HT-29 (cell line): Measurements from ENCODE around the gene FAM3B. TPM values are rescaled to one million over a fixed set of nuclear protein-coding genes. Genes with fewer than 3 reads are reported as not detected.

Source experiments
- DNase-seq: peaks from one replicate; pipeline ENCODE4 v3.0.0-alpha.2; 2015; ENCODE audit warnings: low spot score
- total RNA-seq: library from RNA; depleted of rRNA; stranded (reverse); fragments of >200 nt; shearing (Covaris generic); gene quantifications from 2 replicates; pipeline ENCODE4 v1.2.3, GENCODE V29; 2014; rRNA removed

FAM3B gene
- total RNA-seq, 1 experiment from 2014 or later, result not detected

DNA sequence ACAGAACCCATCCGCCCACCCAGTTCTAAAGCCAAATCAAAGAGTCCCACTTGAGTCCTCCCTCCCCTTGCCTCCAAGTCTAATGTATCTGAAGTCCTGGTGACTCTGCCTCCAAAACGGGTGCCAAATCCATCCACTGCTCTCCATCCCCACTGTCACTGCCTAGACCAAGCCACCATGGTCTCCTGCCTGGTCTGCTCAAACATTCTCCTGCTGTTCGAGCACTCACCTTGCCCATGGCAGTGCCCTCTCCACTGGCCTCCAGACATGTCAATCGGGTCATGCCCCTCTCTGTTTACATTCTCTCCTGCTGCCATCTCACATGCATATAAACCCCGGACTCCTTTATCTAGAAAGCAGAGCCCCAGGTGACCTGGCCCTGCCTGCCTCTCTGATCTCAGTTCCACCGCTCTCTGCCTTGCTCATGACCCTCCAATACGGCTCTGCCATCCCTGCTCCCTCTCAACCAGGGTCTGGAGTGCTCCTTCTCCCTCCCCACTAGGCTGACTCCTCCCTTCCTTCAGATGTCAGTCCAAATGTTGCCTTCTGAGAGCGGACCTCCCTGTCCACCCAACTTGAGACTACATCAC, 77.4 kb downstream of the FAM3B start:
- no peak for DNase-seq

DNA sequence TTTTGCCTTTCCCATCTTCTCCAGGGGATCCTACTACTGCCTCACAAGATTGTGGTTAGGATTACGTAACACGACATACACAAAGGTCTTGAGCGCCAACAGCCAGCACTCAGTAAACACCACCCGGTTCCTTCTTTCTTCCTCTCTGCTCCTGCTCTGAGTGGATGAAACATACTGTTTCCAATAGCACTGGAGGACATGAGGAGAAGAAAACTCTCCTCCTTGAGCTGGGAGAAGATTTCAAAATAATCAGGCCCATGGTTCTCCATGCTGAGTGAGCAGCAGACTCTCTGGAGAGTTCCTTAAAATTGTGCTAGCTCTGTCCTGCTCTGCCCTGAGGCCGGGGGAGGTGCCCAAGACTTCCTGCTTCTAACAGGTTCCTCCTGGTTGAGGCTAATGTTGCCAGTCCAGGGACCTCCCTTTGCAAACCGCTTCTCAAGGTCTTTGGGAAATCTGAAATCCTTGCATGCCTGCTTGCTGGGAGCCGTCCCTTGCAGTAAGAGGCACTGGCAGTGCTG, 80.0 kb downstream of the FAM3B start:
- DNase-seq, result peak; percentile 55

DNA sequence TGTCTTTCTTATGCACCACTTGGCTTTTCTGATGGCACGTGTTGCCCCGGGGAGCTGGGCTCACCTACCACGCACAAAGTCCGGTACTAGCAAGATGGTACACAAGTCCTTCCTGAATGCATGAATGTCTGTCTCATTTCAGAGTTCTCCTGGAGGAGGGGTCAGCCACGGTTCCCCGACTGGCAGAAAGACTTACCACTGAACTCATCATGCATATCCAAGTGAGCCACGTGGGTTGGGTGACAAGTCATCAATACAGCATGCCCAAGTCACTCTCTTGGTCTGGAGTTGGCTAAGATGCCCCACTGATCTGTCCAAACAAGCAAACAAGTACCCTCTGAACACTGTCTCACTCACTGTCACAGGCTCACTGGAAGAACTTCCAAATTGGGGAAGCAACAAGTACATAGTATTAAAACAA, 80.9 kb downstream of the FAM3B start:
- no peak for DNase-seq

DNA sequence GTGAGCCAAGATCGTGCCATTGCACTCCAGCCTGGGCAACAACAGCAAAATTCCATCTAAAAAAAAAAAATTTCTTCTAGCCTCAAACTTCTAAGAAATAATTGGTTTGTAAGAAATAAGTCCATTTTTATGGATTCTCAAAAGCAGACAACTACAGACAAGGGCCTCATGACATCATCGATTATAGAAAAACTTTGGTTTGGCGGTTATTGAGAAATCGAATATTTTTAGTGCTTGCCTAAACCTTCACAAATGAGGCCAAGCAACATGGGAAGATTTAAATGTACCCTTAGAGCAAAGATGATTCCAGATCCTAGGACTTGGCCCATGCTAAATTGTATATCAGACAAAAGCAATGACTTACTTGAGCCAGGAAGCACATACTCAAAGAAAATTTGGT, 81.7 kb downstream of the FAM3B start:
- DNase-seq, result no peak

DNA sequence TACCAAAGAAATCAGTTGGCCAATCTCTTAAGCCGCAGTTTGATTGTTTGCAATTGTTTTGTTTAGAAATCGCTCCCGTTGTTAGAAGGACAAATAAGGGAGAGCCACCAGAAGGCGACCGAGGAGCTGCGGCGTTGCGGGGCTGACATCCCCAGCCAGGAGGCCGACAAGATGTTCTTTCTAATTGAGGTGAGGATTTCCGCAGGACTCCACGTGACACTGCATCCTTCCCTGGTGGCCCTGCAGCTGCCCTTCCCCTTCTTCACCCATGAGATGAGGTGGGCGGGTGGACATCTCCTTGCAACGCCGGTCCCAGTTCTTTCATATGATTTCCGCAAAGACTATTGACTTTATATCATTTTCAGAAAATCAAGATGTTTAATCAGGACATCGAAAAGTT, 82.2 kb downstream of the FAM3B start:
- no peak for DNase-seq

DNA sequence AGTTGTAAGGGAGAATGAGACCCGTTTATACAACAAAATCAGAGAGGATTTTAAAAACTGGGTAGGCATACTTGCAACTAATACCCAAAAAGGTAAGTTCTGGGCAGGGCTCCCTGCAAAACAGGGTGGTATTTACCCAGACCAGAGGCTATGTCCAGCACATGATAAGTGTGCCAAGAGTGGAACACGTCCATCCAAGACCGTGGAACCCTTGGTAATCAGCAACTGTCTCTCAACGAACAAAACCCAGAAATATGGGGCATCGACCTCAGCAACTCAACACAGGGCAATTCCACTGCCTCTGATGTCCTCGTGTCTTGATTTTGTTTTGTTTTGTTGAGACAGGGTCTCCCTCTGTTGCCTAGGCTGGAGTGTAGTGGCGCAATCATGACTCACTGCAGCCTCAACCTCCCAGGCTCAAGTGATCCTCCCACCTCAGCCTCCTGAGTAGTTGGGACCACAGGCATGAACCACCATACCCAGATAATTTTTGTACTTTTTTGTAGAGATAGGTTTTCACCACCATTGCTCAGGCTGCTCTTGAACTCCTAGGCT, 82.7 kb downstream of the FAM3B start:
- DNase-seq, result no peak

DNA sequence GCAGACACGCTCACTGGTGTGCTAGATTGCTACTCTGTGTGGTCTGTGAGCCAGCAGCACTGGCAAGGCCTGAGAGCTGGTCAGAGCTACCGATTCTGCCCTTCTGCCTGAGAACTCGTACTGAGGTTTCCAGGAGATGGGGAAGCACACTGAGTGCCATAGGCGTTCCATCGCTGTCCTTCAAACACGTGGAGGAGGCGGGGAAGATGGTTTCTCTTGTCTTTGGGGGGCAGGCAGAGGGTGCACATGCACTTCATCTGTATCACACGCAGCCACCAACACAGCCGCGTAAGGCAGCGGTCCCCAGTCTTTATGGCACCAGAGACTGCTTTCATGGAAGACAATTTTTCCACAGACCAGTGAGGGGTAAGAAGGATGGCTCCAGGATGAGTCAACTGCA, 85.6 kb downstream of the FAM3B start:
- no peak for DNase-seq

DNA sequence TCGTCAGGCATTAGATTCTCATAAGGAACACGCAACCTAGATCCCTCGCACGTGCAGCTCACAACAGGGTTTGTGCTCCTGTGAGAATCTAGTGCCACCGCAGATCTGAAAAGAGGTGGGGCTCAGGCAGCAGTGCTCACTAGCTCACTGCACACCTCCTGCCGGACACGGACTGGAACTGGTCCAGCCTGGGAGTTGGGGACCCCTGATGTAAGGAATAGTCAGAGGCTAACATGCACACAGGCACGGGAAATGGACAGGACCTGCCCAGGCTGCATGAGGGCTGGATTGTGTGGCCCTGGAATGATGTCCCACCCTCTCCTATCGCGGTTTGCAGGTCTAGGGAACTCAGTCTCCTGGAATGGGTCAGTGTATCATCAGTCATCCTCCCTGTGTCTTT, 86.2 kb downstream of the FAM3B start:
- DNase-seq, result no peak

DNA sequence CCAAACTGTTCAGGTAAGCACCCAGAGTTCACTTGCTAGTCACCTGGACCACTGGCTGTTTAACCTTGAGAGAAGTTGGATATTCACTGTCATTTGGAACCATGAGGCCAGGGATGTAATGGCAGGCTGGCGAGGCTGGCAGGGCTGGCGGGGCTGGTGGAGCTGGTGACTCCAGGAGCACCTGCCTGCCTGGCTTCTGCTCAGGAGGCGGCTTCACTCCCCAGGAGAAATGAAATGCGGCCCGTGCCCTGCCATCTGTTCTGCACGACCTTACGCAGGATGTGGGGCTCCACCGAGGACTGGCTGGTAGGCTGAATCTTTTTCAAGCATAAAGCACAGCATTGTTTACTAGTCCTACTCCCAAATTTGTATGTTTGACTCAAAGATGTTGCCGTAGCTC, 86.7 kb downstream of the FAM3B start:
- DNase-seq, result no peak

DNA sequence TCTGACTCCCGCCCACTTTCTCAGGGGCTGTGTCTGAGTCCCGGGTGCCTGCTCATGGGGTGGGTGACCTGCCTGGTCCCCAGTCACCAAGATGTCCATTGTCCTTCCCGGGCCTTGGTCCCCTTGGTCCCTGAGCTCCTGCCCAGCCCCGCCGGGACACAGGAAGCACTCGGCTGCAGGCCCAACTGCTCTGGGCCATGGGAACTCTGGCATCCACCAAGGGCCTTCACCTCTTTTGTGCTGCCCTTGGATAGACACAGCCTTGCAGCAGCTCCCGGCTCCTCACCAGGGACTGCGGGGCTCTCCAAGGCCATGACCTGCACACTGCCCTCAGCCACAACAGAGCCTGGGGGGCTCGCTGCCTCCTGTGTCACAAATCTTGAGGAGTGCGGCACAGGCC, 87.4 kb downstream of the FAM3B start:
- no peak for DNase-seq

DNA sequence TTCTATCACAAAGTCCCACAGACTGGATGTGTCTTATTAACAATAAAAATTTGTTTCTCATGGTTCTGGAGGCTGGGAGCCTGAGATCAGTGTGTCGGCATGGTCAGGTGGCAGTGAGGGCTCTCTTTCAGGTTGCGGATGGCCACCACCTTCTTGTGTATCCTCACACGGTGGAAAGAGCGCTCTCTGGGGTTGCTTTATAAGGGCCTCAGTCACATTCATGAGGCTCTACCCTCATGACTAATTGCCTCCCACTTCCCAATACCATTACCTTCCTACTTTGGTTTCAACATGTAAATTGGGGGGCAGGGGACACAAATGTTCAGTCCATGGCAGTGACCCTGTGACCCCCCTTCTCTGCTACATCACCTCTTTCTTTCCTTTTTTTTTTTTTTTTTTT, 88.7 kb downstream of the FAM3B start:
- DNase-seq, result no peak

DNA sequence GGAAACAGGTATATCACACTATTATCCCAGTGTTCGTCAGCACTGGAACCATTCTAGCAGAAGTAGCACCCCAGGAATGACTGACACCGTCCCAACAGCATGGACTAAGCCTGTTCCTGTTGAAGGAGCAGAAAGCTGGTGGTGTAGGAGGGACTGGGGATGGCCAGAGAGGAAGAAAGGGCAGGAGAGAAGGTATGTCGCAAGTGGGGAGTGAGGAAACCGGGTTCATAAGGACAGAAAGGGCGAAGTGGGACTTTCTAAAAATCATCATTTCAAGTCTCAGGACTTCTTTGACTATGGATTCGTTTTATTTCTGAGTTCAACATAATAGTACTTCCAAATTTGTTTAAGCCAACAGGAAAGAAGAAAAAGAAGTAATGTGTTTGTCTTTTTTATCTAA, 89.7 kb downstream of the FAM3B start:
- DNase-seq, result no peak

Other genes with a start within 250 kb of the FAM3B start
- gene BACE2, start 148.6 kb upstream of the FAM3B start, total RNA-seq, result 20.0 and 26.5 TPM in 2 replicates
- 1.9 and 3.4 TPM in 2 replicates for gene MX2, start 45.2 kb downstream of the FAM3B start, total RNA-seq
- gene MX1, start 109.4 kb downstream of the FAM3B start, total RNA-seq, result 18.0 and 30.6 TPM in 2 replicates
- gene TMPRSS2, start 191.4 kb downstream of the FAM3B start, total RNA-seq, result 28.4 and 34.5 TPM in 2 replicates